Measurements from ENCODE around the gene SLC13A4. TPM values are rescaled to one million over a fixed set of nuclear protein-coding genes. Genes with fewer than 3 reads are reported as not detected.

Gene SLC13A4
- total and polyA plus RNA-seq, 8 donors, result 3.5 to 7.7 (median 5.4) TPM; not detected in 2

GRCh38 chr7:135685306-135686084, 42.5 kb downstream of the SLC13A4 start:
- ATAC-seq (no peak), DNase-seq (no peak)
- TF ChIP-seq CTCF (IDR thresholded peaks at IDR 0.05), result no peak
- Histone ChIP-seq H3K4me1 (no peaks in the 10 kb centered on the region), H3K36me3 (peaks cover 0 to 11% of the 10 kb centered on the region in 2 donors), H3K27me3 (no peaks in the 10 kb centered on the region), H3K4me3 (no peak overlapping the region), H3K27ac (no peak overlapping the region), H3K9me3 (no peaks in the 10 kb centered on the region)
- intact Hi-C loops (cut with DNase I), result no loop called here

GRCh38 chr7:135684699-135685098, 43.3 kb downstream of the SLC13A4 start:
- intact Hi-C loops (cut with DNase I), result no loop called here
- H3K36me3 ChIP-seq, result peaks cover 0 to 11% of the 10 kb centered on the region in 2 donors
- no peak overlapping the region for H3K4me3 ChIP-seq
- no peaks in the 10 kb centered on the region for H3K27me3 ChIP-seq
- TF ChIP-seq CTCF (IDR thresholded peaks at IDR 0.05), result no peak
- DNase-seq (no peak), ATAC-seq (no peak)
- H3K27ac ChIP-seq, result no peak overlapping the region
- H3K4me1 ChIP-seq, result no peaks in the 10 kb centered on the region
- no peaks in the 10 kb centered on the region for H3K9me3 ChIP-seq

- intact Hi-C loops (cut with DNase I), result no loop called here
- ATAC-seq, result no peak
- no peaks in the 10 kb centered on the region for H3K4me1 ChIP-seq
- no peak for TF ChIP-seq CTCF (IDR thresholded peaks at IDR 0.05)
- no peak overlapping the region for H3K4me3 ChIP-seq
- H3K27me3 ChIP-seq, result no peaks in the 10 kb centered on the region
- H3K36me3 ChIP-seq, result peaks cover 0 to 11% of the 10 kb centered on the region in 2 donors
- no peak overlapping the region for H3K27ac ChIP-seq
- no peaks in the 10 kb centered on the region for H3K9me3 ChIP-seq
- no peak for DNase-seq
Observed at GRCh38 chr7:135684136-135684535, 43.9 kb downstream of the SLC13A4 start.

GRCh38 chr7:135683609-135684008, 44.4 kb downstream of the SLC13A4 start:
- no peak overlapping the region for H3K4me3 ChIP-seq
- no peak overlapping the region for H3K27ac ChIP-seq
- DNase-seq (no peak), ATAC-seq (no peak)
- H3K36me3 ChIP-seq, result peaks cover 0 to 14% of the 10 kb centered on the region in 2 donors
- intact Hi-C loops (cut with DNase I), result no loop called here
- no peaks in the 10 kb centered on the region for H3K27me3 ChIP-seq
- H3K4me1 ChIP-seq, result no peaks in the 10 kb centered on the region
- TF ChIP-seq CTCF (IDR thresholded peaks at IDR 0.05), result no peak
- no peaks in the 10 kb centered on the region for H3K9me3 ChIP-seq

GRCh38 chr7:135682191-135682590, 45.8 kb downstream of the SLC13A4 start:
- Histone ChIP-seq H3K4me1 (no peaks in the 10 kb centered on the region), H3K4me3 (no peak overlapping the region), H3K9me3 (no peaks in the 10 kb centered on the region), H3K36me3 (peaks cover 0 to 21% of the 10 kb centered on the region in 2 donors), H3K27me3 (no peaks in the 10 kb centered on the region), H3K27ac (no peak overlapping the region)
- DNase-seq, result no peak
- no peak for TF ChIP-seq CTCF (IDR thresholded peaks at IDR 0.05)
- intact Hi-C loops (cut with DNase I), result no loop called here
- no peak for ATAC-seq

Data from left lung (tissue), 10 donors.